Measurements from ENCODE around the gene OR5H6.

- TF ChIP-seq POLR2A (IDR thresholded peaks at IDR 0.05): no peak
- TF ChIP-seq, protein P1, sequence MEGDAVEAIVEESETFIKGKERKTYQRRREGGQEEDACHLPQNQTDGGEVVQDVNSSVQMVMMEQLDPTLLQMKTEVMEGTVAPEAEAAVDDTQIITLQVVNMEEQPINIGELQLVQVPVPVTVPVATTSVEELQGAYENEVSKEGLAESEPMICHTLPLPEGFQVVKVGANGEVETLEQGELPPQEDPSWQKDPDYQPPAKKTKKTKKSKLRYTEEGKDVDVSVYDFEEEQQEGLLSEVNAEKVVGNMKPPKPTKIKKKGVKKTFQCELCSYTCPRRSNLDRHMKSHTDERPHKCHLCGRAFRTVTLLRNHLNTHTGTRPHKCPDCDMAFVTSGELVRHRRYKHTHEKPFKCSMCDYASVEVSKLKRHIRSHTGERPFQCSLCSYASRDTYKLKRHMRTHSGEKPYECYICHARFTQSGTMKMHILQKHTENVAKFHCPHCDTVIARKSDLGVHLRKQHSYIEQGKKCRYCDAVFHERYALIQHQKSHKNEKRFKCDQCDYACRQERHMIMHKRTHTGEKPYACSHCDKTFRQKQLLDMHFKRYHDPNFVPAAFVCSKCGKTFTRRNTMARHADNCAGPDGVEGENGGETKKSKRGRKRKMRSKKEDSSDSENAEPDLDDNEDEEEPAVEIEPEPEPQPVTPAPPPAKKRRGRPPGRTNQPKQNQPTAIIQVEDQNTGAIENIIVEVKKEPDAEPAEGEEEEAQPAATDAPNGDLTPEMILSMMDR (IDR thresholded peaks at IDR 0.05): no peak
Observed at GRCh38 chr3:98240131-98240530, 23.9 kb upstream of the OR5H6 start.
